ENCODE data around the gene SYNDIG1.

DNA sequence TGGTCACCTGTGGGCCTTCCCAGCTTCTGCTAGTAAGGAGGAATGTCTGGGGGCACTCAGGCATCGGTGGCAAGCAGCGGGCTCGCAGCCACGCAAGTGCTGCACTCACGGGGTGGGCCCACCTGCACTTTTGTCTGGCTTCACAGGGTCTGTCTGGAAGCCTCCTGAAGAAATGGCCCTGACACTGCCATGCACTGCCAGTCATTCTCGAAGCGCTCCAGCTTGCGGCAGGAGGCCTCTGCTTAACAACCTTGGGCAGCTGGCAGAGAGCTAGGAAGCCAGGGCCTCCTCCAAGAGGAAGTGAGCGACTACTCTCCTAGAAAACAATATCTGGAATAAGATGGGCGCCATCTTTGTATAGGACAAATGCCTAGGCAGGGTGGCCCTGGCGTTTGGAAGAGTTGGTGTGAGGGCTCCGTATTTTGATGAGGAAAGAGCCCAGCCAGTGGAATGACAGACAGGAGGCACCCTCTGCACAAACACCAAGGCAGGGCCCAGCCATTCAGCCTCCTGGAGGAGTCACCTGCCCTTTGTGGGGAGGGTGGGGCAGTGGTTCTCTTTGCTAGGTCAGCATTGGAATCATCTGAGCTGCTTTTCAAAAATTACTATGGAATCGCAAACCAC lies 113.9 kb downstream of the SYNDIG1 start:
- TF ChIP-seq EZH2 (IDR thresholded peaks at IDR 0.05): no peak
- TF ChIP-seq POLR2AphosphoS5 (IDR thresholded peaks at IDR 0.05; ENCODE audit: borderline replicate concordance, low read depth, low read length): no peak
